Kidney (tissue), 14 donors: Measurements from ENCODE around the gene CHD5. TPM values are rescaled to one million over a fixed set of nuclear protein-coding genes. Genes with fewer than 3 reads are reported as not detected.

ENCODE experiments used
- DNase-seq, 5 donors: peaks; one replicate each; pipeline ENCODE4 v3.0.0-alpha.2; 2013 to 2020
- FAIRE-seq: peaks from 2 replicates; lab custom pipeline; 2012; peaks lifted over from hg19 to GRCh38; lab: Jason Lieb, UNC
- H3K27ac ChIP-seq, 2 donors: one replicate each; pipeline ENCODE4 v1.7.0; 2013; ENCODE audit warnings: low read depth in 2 of 2, low read length in 2 of 2, inconsistent platforms in 1 of 2
- H3K27me3 ChIP-seq: one replicate; pipeline ENCODE4 v1.7.1; 2013; ENCODE audit warnings: low read length, inconsistent platforms; ENCODE audit not compliant: control insufficient read depth, insufficient read depth
- H3K36me3 ChIP-seq, 3 donors: one replicate each; pipeline versions ENCODE4 v1.7.0 to v1.7.1; 2013; ENCODE audit warnings: low read length in 3 of 3, control low read depth in 1 of 3, inconsistent platforms in 1 of 3; ENCODE audit not compliant: insufficient read depth in 3 of 3, control insufficient read depth in 2 of 3
- H3K4me1 ChIP-seq, 3 donors: one replicate each; pipeline versions ENCODE4 v1.7.0 to v1.7.1; 2013; ENCODE audit warnings: low read length in 3 of 3, inconsistent platforms in 1 of 3, low read depth in 1 of 3; ENCODE audit not compliant: control insufficient read depth in 2 of 3, insufficient read depth in 2 of 3
- H3K4me3 ChIP-seq, 3 donors: one replicate each; pipeline versions ENCODE4 v1.7.0 to v1.8.1; 2013; ENCODE audit warnings: low read length in 3 of 3, control low read depth in 1 of 3, inconsistent platforms in 1 of 3
- H3K9ac ChIP-seq, 3 donors: one replicate each; pipeline versions ENCODE4 v1.7.0 to v1.7.1; 2013; ENCODE audit warnings: low read length in 3 of 3, control low read depth in 1 of 3, inconsistent platforms in 1 of 3
- H3K9me3 ChIP-seq, 3 donors: one replicate each; pipeline versions ENCODE4 v1.7.0 to v1.7.1; 2013; ENCODE audit warnings: low read length in 3 of 3, control low read depth in 1 of 3, inconsistent platforms in 1 of 3; ENCODE audit not compliant: control insufficient read depth in 2 of 3, insufficient read depth in 1 of 3
- intact Hi-C: fragments of 100-400 bp; cut with DNase I; formaldehyde crosslinking; loops from one replicate; pipeline ENCODE4 v1.11.1; 2022
- polyA plus RNA-seq: library from polyadenylated mRNA; stranded (reverse); fragments of 350-450 nt; fragmentation: Illumina TruSeq; extraction: RNeasy Lipid Tissue Mini Kit (QIAGEN cat#74804); gene quantifications from one replicate; pipeline ENCODE4 v1.2.3, GENCODE V29; 2014; ENCODE audit warnings: low read depth, low replicate concordance; ENCODE audit not compliant: insufficient read depth
- total RNA-seq: library from RNA; stranded (reverse); fragmentation: NEBNext Ultra II Directional; extraction: Animal tissue kit (Norgen Biotek cat#: 25700); gene quantifications from one replicate; pipeline ENCODE4 v1.2.1, GENCODE V29; 2021
- TF ChIP-seq, protein P1 (sequence below): IDR thresholded peaks from 3 replicates; pipeline ENCODE4 v1.5.1; 2012; ENCODE audit warnings: mild to moderate bottlenecking, moderate library complexity, borderline replicate concordance; ENCODE audit not compliant: insufficient read depth; ENCODE audit errors: extremely low read depth
- donor health status: control.
- donor health status: control.
- donor health status: control.
- donor health status: control.
- donor health status: control.
- donor health status: DM: yes; HTN: yes; CAD: no.
- donor health status: Normal renal cell carcinoma (clear cell type).

CHD5 gene
- total and polyA plus RNA-seq, 2 donors from 2014 or later, result 0.54 to 0.85 TPM

GRCh38 chr1:6143395-6143794 lies 36.7 kb downstream of the CHD5 start:
- TF ChIP-seq, protein P1, sequence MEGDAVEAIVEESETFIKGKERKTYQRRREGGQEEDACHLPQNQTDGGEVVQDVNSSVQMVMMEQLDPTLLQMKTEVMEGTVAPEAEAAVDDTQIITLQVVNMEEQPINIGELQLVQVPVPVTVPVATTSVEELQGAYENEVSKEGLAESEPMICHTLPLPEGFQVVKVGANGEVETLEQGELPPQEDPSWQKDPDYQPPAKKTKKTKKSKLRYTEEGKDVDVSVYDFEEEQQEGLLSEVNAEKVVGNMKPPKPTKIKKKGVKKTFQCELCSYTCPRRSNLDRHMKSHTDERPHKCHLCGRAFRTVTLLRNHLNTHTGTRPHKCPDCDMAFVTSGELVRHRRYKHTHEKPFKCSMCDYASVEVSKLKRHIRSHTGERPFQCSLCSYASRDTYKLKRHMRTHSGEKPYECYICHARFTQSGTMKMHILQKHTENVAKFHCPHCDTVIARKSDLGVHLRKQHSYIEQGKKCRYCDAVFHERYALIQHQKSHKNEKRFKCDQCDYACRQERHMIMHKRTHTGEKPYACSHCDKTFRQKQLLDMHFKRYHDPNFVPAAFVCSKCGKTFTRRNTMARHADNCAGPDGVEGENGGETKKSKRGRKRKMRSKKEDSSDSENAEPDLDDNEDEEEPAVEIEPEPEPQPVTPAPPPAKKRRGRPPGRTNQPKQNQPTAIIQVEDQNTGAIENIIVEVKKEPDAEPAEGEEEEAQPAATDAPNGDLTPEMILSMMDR, result no peak
- Histone ChIP-seq H3K36me3 (no peaks in the 10 kb centered on the region), H3K27ac (no peak overlapping the region), H3K9ac (no peak overlapping the region), H3K27me3 (no peaks in the 10 kb centered on the region), H3K4me3 (no peak overlapping the region), H3K4me1 (no peaks in the 10 kb centered on the region), H3K9me3 (no peaks in the 10 kb centered on the region)
- intact Hi-C loops, result no loop called here
- DNase-seq (no peak), FAIRE-seq (no peak)

GRCh38 chr1:6142734-6143133 lies 37.4 kb downstream of the CHD5 start:
- DNase-seq (no peak), FAIRE-seq (no peak)
- Histone ChIP-seq H3K36me3 (no peaks in the 10 kb centered on the region), H3K9me3 (no peaks in the 10 kb centered on the region), H3K4me1 (no peaks in the 10 kb centered on the region), H3K27me3 (no peaks in the 10 kb centered on the region), H3K27ac (no peak overlapping the region), H3K4me3 (no peak overlapping the region), H3K9ac (no peak overlapping the region)
- TF ChIP-seq, protein P1, result no peak
- intact Hi-C loops, result no loop called here

GRCh38 chr1:6142036-6142621 lies 38.0 kb downstream of the CHD5 start:
- no peak for FAIRE-seq
- no peaks in the 10 kb centered on the region for H3K36me3 ChIP-seq

More at GRCh38 chr1:6142036-6142621, 38.0 kb downstream of the CHD5 start:
- H3K4me1 ChIP-seq, result no peaks in the 10 kb centered on the region
- H3K27me3 ChIP-seq, result no peaks in the 10 kb centered on the region
- intact Hi-C loops, result no loop called here
- TF ChIP-seq, protein P1, result no peak
- H3K27ac ChIP-seq, result no peak overlapping the region
- DNase-seq, result no peak
- H3K9me3 ChIP-seq, result no peaks in the 10 kb centered on the region
- H3K4me3 ChIP-seq, result no peak overlapping the region
- no peak overlapping the region for H3K9ac ChIP-seq
